Measurements from ENCODE around the gene ZDHHC21. TPM values are rescaled to one million over a fixed set of nuclear protein-coding genes. Genes with fewer than 3 reads are reported as not detected.
A peak's percentile ranks its signal among the peaks of the same experiment; 100 is the strongest.

Gene ZDHHC21
- polyA plus RNA-seq, 2 of the 4 experiments (the other 2 are of a cell fraction), result 3.7 to 9.1 TPM

GRCh38 chr9:14640294-14640693, 52.9 kb downstream of the ZDHHC21 start:
- DNase-seq (ENCODE audit: low read depth in 1 of 2, low spot score in 1 of 2) (peak in 1 of 2 experiments; percentile 22), ATAC-seq (peak; percentile 60 to 64; a peak in 4 of 6 replicates), FAIRE-seq (peak; percentile 23)
- TF ChIP-seq RNF2 (IDR thresholded peaks at IDR 0.05; ENCODE audit: borderline replicate concordance, low read depth), result no peak
- no peak for TF ChIP-seq FOSL2 (IDR thresholded peaks at IDR 0.05)
- peak; percentile 48; the same call in 1 of the 2 replicates for TF ChIP-seq FOSL2 (CRISPR knock-in tag; IDR thresholded peaks at IDR 0.05)
- TF ChIP-seq JUNB (IDR thresholded peaks at IDR 0.05), result 0 out of 2 replicates have a peak, but pooled peaks have one; percentile 22
- no peak for TF ChIP-seq USF2 (IDR thresholded peaks at IDR 0.05)
- ChIA-PET POLR2A (no interaction called here), CTCF (interaction anchor here (0.7 to 1.4 kb wide), 2 partner anchors 13 to 23 kb away, joined by 3 to 4 read pairs; no protein-coding TSS in a partner anchor)
- H3K9me3 ChIP-seq, result no peaks in the 10 kb centered on the region
- H3K4me3 ChIP-seq, result no peak overlapping the region
- WGBS (ENCODE audit: missing lambda C conversion rate), result 36% methylated on average over 2 of the region's 2 CpGs
- H3K4me1 ChIP-seq, result peaks cover 22% of the 10 kb centered on the region
- peak overlapping the region in 1 of 2 experiments; percentile 44; a peak in 2 of 6 replicates for H3K27ac ChIP-seq
- peak overlapping the region; percentile 67 for H3K4me2 ChIP-seq

- CTCF ChIA-PET, result no interaction called here
These were observed 59.2 kb downstream of the ZDHHC21 start for GRCh38 chr9:14633906-14634565.

DNA sequence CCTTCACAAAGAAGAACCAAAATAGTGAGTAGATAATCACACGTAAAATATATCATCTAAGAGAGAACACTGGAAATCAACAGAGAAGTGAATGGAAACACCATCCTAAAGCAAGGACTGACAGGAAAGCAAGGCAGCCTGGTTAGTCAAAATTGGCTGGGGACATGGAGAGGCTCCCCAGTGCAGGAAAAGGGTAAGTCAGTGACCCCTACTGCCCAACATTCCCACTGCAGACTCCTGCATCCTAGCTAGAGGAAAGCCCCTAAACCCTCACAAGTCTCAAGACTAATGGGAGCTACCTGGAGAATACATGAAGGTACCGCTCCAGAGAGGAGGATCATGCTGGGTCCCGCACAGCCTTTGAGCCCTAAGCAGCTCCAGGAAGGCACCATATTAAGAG, 60.1 kb downstream of the ZDHHC21 start:
- Histone ChIP-seq H3K4me1 (no peaks in the 10 kb centered on the region), H3K4me3 (no peak overlapping the region), H3K27ac (no peak overlapping the region), H3K4me2 (no peak overlapping the region), H3K9me3 (no peaks in the 10 kb centered on the region)
- FAIRE-seq (no peak), DNase-seq (ENCODE audit: low read depth in 1 of 2, low spot score in 1 of 2) (no peak), ATAC-seq (no peak)
- no peak for TF ChIP-seq HOXB5 (CRISPR knock-in tag; IDR thresholded peaks at IDR 0.05)
- no peak for TF ChIP-seq RCOR1 (IDR thresholded peaks at IDR 0.05; ENCODE audit: low read depth, low read length)
- no peak for TF ChIP-seq PHF8 (IDR thresholded peaks at IDR 0.05; ENCODE audit: borderline replicate concordance, low read depth)
- TF ChIP-seq USF2 (IDR thresholded peaks at IDR 0.05), result no peak
- TF ChIP-seq, protein P1, sequence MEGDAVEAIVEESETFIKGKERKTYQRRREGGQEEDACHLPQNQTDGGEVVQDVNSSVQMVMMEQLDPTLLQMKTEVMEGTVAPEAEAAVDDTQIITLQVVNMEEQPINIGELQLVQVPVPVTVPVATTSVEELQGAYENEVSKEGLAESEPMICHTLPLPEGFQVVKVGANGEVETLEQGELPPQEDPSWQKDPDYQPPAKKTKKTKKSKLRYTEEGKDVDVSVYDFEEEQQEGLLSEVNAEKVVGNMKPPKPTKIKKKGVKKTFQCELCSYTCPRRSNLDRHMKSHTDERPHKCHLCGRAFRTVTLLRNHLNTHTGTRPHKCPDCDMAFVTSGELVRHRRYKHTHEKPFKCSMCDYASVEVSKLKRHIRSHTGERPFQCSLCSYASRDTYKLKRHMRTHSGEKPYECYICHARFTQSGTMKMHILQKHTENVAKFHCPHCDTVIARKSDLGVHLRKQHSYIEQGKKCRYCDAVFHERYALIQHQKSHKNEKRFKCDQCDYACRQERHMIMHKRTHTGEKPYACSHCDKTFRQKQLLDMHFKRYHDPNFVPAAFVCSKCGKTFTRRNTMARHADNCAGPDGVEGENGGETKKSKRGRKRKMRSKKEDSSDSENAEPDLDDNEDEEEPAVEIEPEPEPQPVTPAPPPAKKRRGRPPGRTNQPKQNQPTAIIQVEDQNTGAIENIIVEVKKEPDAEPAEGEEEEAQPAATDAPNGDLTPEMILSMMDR (IDR thresholded peaks at IDR 0.05), result no peak
- no peak for TF ChIP-seq FOSL2 (IDR thresholded peaks at IDR 0.05)
- no peak for TF ChIP-seq FOSL2 (CRISPR knock-in tag; IDR thresholded peaks at IDR 0.05)
- no peak for TF ChIP-seq MYC (IDR thresholded peaks at IDR 0.05; ENCODE audit: borderline replicate concordance, low read length)
- no peak for TF ChIP-seq ZNF302 (CRISPR knock-in tag; IDR thresholded peaks at IDR 0.05)
- TF ChIP-seq KDM1A (IDR thresholded peaks at IDR 0.05; ENCODE audit: low read depth), result no peak
- TF ChIP-seq JUN (IDR thresholded peaks at IDR 0.05), result no peak
- TF ChIP-seq CBX2 (IDR thresholded peaks at IDR 0.05; ENCODE audit: borderline replicate concordance, low read depth), result no peak
- TF ChIP-seq RAD21 (conservative IDR thresholded peaks at IDR 0.05 in 1 of 2, IDR thresholded peaks at IDR 0.05 in 1 of 2), result no peak
- no peak for TF ChIP-seq HOXB13 (CRISPR knock-in tag; IDR thresholded peaks at IDR 0.05; ENCODE audit: low read depth)
- TF ChIP-seq CHD2 (IDR thresholded peaks at IDR 0.05; ENCODE audit: low read length, partially characterized antibody), result no peak
- TF ChIP-seq CHD4 (IDR thresholded peaks at IDR 0.05; ENCODE audit: borderline replicate concordance), result no peak
- TF ChIP-seq POLR2A (IDR thresholded peaks at IDR 0.05; ENCODE audit: low read length), result no peak
- no peak for TF ChIP-seq MAFK (IDR thresholded peaks at IDR 0.05; ENCODE audit: partially characterized antibody)
- TF ChIP-seq E2F6 (IDR thresholded peaks at IDR 0.05; ENCODE audit: borderline replicate concordance, low read depth), result no peak
- no peak for TF ChIP-seq MAZ (IDR thresholded peaks at IDR 0.05; ENCODE audit: borderline replicate concordance, low read depth, low read length)
- TF ChIP-seq MAX (IDR thresholded peaks at IDR 0.05), result no peak
- ChIA-PET POLR2A (no interaction called here), CTCF (no interaction called here)
- 95% methylated on average over 3 of the region's 3 CpGs for WGBS (ENCODE audit: missing lambda C conversion rate)

More at GRCh38 chr9:14633906-14634565, 59.2 kb downstream of the ZDHHC21 start:
- ATAC-seq, result no peak
- WGBS (ENCODE audit: missing lambda C conversion rate), result 88% methylated on average over 7 of the region's 7 CpGs
- no peak for DNase-seq (ENCODE audit: low read depth in 1 of 2, low spot score in 1 of 2)
- Histone ChIP-seq H3K4me2 (no peak overlapping the region), H3K27ac (no peak overlapping the region), H3K9me3 (no peaks in the 10 kb centered on the region), H3K4me3 (no peak overlapping the region), H3K4me1 (no peaks in the 10 kb centered on the region; the same call in 2 of the 3 replicates)
- POLR2A ChIA-PET, result no interaction called here
- TF ChIP-seq POLR2AphosphoS2 (conservative IDR thresholded peaks at IDR 0.05; ENCODE audit: low read length), result no peak
- no peak for TF ChIP-seq USF2 (IDR thresholded peaks at IDR 0.05)
- TF ChIP-seq RFX5 (IDR thresholded peaks at IDR 0.05), result no peak
- no peak for TF ChIP-seq POLR2A (IDR thresholded peaks at IDR 0.05; ENCODE audit: low read length)
- no peak for TF ChIP-seq PHF8 (IDR thresholded peaks at IDR 0.05; ENCODE audit: borderline replicate concordance, low read depth)
- no peak for TF ChIP-seq BHLHE40 (IDR thresholded peaks at IDR 0.05; ENCODE audit: low read depth, low read length)
- no peak for TF ChIP-seq HOXB5 (CRISPR knock-in tag; IDR thresholded peaks at IDR 0.05)
- TF ChIP-seq RNF2 (IDR thresholded peaks at IDR 0.05; ENCODE audit: borderline replicate concordance, low read depth), result no peak
- no peak for TF ChIP-seq HDAC2 (IDR thresholded peaks at IDR 0.05)
- no peak for TF ChIP-seq CBX8 (IDR thresholded peaks at IDR 0.05)
- no peak for TF ChIP-seq NFE2L2 (conservative IDR thresholded peaks at IDR 0.05; ENCODE audit: low read length)
- no peak for TF ChIP-seq FOXS1 (CRISPR knock-in tag; IDR thresholded peaks at IDR 0.05)
- FAIRE-seq, result no peak

Measured in A549 (cell line).